Activated CD8-positive, alpha-beta memory T cell treated with anti-CD3 and anti-CD28 coated beads, Interleukin-2, amount 10 ng/mL, durations not matched to agents 7 days and 5 days (primary cell): ENCODE data around the gene CAPN8. TPM values are rescaled to one million over a fixed set of nuclear protein-coding genes. Genes with fewer than 3 reads are reported as not detected.

ENCODE experiments used
- ATAC-seq: fragments of 150-1000 bp; cut with Tn5 transposase; one replicate; pipeline ENCODE4 v1.10.0; 2021; ENCODE audit warnings: moderate library complexity
- CTCF ChIA-PET: fragments of 350-600 bp; sonication (Branson Sonifier 250); formaldehyde crosslinking; loops from one replicate; lab custom pipeline; 2021; ENCODE audit warnings: antibody characterized with exemption; lab: Charles Lee
- DNase-seq: peaks from one replicate; pipeline ENCODE4 v3.0.0-alpha.2; 2020
- H3K27ac Mint-ChIP-seq: one replicate; pipeline ENCODE4 v1.8.0; 2021; ENCODE audit warnings: mild to moderate bottlenecking, mixed read lengths
- H3K27me3 Mint-ChIP-seq: one replicate; pipeline ENCODE4 v1.8.0; 2021; ENCODE audit warnings: mixed read lengths
- H3K36me3 Mint-ChIP-seq: one replicate; pipeline ENCODE4 v1.8.0; 2021; ENCODE audit warnings: mild to moderate bottlenecking, mixed read lengths
- H3K4me1 Mint-ChIP-seq: one replicate; pipeline ENCODE4 v1.8.0; 2021; ENCODE audit warnings: mixed read lengths
- H3K4me3 Mint-ChIP-seq: one replicate; pipeline ENCODE4 v1.8.0; 2021; ENCODE audit warnings: mild to moderate bottlenecking, moderate library complexity, mixed read lengths
- H3K9me3 Mint-ChIP-seq: one replicate; pipeline ENCODE4 v1.8.0; 2022; ENCODE audit warnings: low read depth, mixed read lengths
- total RNA-seq, 2 experiments: library from RNA; stranded (reverse); gene quantifications; one replicate each; pipeline ENCODE4 v1.2.3, GENCODE V29; 2021

Gene CAPN8
- total RNA-seq: not detected

DNA sequence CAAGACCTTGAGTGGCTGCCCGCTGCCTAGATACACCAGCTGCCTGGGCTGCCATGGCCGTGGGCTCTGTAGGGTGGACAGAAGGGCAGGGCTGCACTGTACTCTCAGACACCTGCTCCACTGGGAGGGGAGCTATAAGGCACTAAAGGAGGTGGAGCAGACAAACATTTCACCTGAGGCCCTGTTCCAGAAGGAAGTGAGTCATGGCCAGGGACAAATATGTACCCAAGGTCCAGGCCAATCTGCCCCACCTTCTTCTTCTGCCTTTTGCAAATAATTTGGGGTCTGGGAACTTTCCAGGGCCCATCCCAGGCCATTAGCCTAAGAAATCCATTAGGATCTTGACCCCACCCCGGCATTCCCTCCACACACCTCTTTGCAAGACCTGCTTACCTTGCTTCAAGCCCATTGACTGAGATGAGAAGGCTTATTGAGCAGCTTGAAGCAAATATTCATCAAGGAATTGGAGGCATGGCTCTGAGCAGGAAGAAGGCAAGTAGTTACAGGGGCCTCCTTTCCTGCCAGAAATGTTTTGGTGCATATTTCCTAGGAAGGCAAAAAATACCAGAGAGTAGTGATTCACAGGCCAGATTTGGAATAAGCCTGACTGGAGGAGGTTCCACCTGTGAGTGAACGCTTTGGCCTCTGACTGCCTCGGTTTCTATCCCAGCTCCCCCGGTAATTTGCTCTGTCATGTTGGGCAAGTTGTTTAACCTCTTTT, at the start of gene CAPN8:
CAPN8 (minus strand) TSS at position 110 of the 721 bp plus-strand sequence; CDS start at position 55, 55 bp downstream.
- Mint-ChIP-seq H3K27ac (no peak within 1 kb of the TSS), H3K27me3 (peaks cover 26% of the 10 kb centered on the region), H3K4me3 (no peak within 1 kb of the TSS), H3K36me3 (no peaks in the 10 kb centered on the region), H3K9me3 (no peaks in the 10 kb centered on the region), H3K4me1 (no peaks in the 10 kb centered on the region)
- no peak for DNase-seq
- CTCF ChIA-PET: no interaction called here
- ATAC-seq: no peak

DNA sequence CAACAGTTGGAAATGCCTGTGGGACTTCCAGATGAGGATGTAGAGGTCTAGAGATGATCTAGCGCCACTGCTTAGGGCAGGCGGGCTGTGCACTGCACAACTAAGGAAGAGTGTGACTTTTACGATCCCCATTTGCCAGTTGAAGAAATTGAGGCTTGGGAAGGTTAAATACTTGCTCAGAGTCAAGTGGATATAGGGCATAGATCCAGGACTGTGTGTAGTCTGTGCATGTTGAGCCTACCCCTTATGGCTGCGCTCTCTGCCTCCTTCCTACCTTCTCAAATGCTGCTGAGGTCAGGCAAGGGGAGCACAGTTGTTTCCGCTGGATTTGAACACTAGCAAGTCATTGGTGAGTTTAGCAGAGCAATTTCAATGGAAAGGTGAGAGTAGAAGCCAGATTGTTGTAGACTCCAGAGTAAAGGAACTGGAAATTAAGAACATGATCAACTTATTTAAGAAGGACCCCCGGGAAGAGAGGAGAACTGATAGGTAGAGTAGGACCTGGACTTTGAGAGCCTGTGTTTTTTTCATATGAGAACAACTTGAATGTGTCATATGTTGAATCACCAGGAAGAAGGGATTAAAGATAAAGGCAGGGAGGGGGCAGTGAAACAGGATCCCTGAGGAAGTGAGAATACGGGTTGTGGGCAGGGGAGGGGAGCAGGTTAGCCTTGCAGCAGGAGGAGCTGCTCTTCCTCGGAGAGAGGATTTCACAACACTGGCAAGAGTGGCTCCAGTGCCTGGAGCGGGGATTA, 49.5 kb upstream of the CAPN8 start:
- ATAC-seq: no peak
- CTCF ChIA-PET: interaction anchor here (2.1 to 5.2 kb wide), 3 partner anchors 32 to 131 kb away, joined by 4 to 76 read pairs (median 44); partner anchors contain the start of gene TP53BP2
- H3K4me3 Mint-ChIP-seq: peak overlapping the region; percentile 84
- no peaks in the 10 kb centered on the region for H3K9me3 Mint-ChIP-seq
- H3K4me1 Mint-ChIP-seq: peaks cover 70% of the 10 kb centered on the region
- DNase-seq: no peak
- peak overlapping the region; percentile 96 for H3K27ac Mint-ChIP-seq
- H3K36me3 Mint-ChIP-seq: peaks cover 44% of the 10 kb centered on the region
- no peaks in the 10 kb centered on the region for H3K27me3 Mint-ChIP-seq

DNA sequence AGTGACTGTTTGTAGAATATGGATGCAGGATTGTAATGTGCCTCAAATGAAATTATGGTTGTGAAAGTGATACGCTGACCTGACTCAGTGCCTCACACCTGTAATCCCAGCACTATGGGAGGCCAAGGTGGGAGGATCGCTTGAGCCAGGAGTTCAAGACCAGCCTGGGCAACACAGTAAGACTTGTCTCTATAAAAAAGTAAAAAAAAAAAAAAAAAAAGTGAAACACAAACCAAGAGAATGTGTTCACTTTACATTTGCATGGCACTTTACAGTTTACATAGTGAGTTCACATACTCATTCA, 48.9 kb upstream of the CAPN8 start:
- CTCF ChIA-PET: interaction anchor here (4.0 to 5.2 kb wide), 2 partner anchors 14 to 33 kb away, joined by 21 to 76 read pairs; no protein-coding TSS in a partner anchor
- H3K36me3 Mint-ChIP-seq: peaks cover 39% of the 10 kb centered on the region

DNA sequence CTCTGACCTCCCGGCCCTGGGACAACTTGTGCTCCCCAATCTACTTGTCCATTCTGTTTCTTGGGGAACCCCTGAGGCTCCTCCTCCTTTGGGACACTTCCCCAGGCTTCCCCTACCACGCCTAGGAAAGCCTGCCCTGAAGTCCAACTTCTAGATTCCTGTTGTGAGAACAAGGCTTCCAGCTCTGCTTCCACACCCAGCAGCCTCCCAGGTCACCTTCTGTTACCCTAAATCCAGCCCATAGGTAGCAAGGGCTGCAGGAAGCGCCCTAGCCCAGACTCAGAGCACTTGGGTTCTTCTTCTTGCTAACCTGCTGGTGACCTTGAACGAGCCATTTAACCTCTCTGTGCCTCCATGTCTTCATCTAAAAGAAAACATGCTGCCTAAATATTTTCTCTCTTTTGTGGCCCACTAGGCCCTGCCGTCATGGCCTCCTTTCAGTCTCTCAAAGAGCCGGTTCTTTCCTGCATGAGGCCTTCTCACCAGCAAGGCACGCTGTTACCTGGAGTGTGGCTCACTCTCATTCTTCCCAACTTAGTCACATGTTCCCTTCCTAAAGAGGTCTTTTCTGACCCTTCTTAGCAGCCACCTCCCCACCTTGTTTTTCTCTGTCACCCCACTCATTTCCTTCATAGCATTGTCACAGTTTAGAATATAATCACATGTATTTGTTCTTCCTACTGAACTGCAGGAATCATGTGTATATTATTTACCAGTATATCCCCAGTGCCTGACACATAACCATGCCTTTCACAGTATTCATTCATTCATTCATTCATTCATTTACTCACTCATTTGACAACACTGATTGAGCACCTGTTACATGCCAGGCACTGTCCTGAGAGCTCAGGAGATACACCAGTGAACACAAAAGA, 48.3 kb upstream of the CAPN8 start:
- Mint-ChIP-seq H3K4me3 (peak overlapping the region; percentile 84), H3K27ac (peak overlapping the region; percentile 96), H3K27me3 (no peaks in the 10 kb centered on the region), H3K4me1 (peaks cover 60% of the 10 kb centered on the region), H3K36me3 (peaks cover 35% of the 10 kb centered on the region), H3K9me3 (no peaks in the 10 kb centered on the region)
- ATAC-seq: no peak
- CTCF ChIA-PET: interaction anchor here (3.3 to 5.2 kb wide), 3 partner anchors 15 to 33 kb away, joined by 9 to 76 read pairs (median 21); no protein-coding TSS in a partner anchor
- DNase-seq: peak; percentile 53

More for the DNA sequence above, 48.9 kb upstream of the CAPN8 start:
- peak overlapping the region; percentile 96 for H3K27ac Mint-ChIP-seq
- no peaks in the 10 kb centered on the region for H3K9me3 Mint-ChIP-seq
- peak overlapping the region; percentile 84 for H3K4me3 Mint-ChIP-seq
- peaks cover 63% of the 10 kb centered on the region for H3K4me1 Mint-ChIP-seq
- ATAC-seq: no peak
- no peak for DNase-seq
- no peaks in the 10 kb centered on the region for H3K27me3 Mint-ChIP-seq

DNA sequence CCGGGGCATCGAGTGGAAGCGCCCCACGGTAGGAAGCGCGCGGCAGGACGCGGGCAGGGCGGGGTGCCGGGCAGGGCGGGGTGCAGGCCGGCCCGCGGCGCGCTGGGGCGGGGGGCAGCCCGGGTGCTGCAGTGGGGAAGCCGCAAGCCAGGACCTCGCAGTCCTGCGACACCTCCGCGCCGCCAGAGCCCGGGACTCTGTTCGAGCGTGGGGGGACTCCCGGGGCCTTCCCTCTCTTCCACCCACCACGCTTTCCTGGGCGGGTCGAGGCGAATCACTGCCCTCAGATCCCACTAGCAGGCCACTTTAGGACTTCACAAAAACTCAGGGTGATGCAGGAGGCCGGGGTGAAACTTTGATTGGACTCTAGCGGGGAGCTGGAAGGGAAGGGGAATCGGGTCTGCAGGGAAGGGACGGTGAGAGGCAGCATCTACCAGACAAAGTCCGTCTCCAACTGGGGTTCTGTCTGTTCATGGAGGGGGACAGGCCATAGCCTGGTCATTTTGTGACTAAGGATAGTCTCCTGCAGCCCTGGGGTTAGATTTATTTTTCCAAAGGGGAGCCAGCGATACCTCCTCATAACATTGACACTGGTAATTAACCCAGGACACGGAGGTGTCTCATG, 47.5 kb upstream of the CAPN8 start:
- peaks cover 28% of the 10 kb centered on the region for H3K36me3 Mint-ChIP-seq
- H3K27ac Mint-ChIP-seq: peak overlapping the region; percentile 96
- H3K4me1 Mint-ChIP-seq: peaks cover 53% of the 10 kb centered on the region
- peak; percentile 64 for DNase-seq
- ATAC-seq: peak; percentile 34
- CTCF ChIA-PET: interaction anchor here (1.0 to 5.2 kb wide), 8 partner anchors 11 to 113 kb away, joined by 3 to 76 read pairs (median 4); no protein-coding TSS in a partner anchor
- no peaks in the 10 kb centered on the region for H3K27me3 Mint-ChIP-seq
- no peaks in the 10 kb centered on the region for H3K9me3 Mint-ChIP-seq
- peak overlapping the region; percentile 84 for H3K4me3 Mint-ChIP-seq

DNA sequence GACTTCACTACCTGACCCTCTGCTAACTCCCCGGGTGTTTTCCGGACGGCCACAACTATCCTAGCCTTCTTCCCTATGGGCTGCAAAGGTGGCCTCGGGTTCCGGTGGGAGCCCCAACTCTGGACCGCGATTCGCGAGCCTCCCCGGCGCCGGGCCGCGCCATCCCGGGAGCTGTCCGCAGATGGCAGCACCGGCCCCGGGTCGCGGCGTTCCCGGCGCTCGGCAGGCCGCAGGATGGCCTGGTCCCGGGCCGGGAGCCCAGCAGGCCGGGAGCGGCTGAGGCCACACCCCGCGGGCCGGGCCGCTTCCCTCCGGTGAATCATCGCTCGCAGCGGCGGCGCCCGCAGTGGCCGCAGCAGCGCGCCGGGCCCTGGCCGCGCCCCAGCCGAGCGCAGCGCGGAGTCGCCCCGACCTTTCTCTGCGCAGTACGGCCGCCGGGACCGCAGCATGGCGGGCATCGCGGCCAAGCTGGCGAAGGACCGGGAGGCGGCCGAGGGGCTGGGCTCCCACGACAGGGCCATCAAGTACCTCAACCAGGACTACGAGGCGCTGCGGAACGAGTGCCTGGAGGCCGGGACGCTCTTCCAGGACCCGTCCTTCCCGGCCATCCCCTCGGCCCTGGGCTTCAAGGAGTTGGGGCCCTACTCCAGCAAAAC, 46.8 kb upstream of the CAPN8 start, which contains the start of gene CAPN2:
CAPN2 (plus strand) TSS at position 346 of the 656 bp plus-strand sequence; CDS start at position 448, 102 bp downstream.
- Mint-ChIP-seq H3K36me3 (peaks cover 27% of the 10 kb centered on the region), H3K9me3 (no peaks in the 10 kb centered on the region), H3K27ac (peak within 1 kb of the TSS; percentile 96), H3K4me1 (peaks cover 53% of the 10 kb centered on the region), H3K4me3 (peak within 1 kb of the TSS; percentile 84), H3K27me3 (no peaks in the 10 kb centered on the region)
- CTCF ChIA-PET: interaction anchor here (0.8 to 5.2 kb wide), 11 partner anchors 9 to 113 kb away, joined by 3 to 76 read pairs (median 4); no protein-coding TSS in a partner anchor
- DNase-seq (peak; percentile 75), ATAC-seq (peak; percentile 65)

DNA sequence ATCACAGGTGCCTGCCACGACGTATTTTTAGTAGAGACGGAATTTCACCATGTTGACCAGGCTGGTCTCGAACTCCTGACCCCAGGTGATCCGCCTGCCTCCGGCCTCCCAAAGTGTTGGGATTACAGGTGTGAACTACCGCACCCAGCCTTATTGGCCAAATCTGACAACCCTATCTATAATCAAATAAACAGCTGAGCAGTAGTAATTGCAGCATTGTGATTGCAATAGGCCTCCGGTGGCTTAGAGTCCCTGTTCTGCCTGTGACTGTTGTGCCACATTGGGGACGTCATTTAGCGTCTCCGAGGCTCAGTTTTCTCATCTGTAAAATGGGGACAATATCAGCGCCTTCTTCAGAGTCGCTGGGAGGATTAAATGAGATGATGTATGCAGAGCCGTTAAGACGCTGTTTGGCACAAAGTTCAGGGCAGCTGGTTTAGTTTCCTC, 46.3 kb upstream of the CAPN8 start:
- Mint-ChIP-seq H3K4me1 (peaks cover 50% of the 10 kb centered on the region), H3K36me3 (peaks cover 21% of the 10 kb centered on the region), H3K4me3 (peak overlapping the region; percentile 62), H3K9me3 (no peaks in the 10 kb centered on the region), H3K27ac (peak overlapping the region; percentile 67), H3K27me3 (no peaks in the 10 kb centered on the region)
- ATAC-seq: no peak
- CTCF ChIA-PET: interaction anchor here (0.8 to 5.2 kb wide), 11 partner anchors 9 to 114 kb away, joined by 3 to 76 read pairs (median 4); no protein-coding TSS in a partner anchor
- no peak for DNase-seq

DNA sequence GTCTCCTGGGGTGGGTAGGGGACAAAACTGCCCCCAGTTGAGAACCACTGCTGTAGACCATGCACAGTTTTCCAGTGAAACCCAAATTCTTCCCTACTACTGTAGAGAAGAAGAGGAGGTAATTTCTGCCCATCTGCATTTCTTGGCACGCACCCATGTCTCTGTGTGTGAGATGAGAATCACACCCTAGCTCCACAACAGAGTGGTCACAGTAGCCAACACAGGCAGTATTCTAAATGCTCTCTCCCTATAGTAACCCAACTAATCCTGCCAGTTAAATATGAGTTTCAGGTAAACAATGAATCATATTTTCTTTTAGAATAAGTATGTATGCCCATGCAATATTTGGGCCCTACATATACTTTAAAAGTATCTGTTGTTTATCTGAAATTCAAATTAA, 45.7 kb upstream of the CAPN8 start:
- H3K9me3 Mint-ChIP-seq: no peaks in the 10 kb centered on the region
- H3K27me3 Mint-ChIP-seq: no peaks in the 10 kb centered on the region
- no peak for DNase-seq
- peak overlapping the region; percentile 47 for H3K27ac Mint-ChIP-seq
- CTCF ChIA-PET: interaction anchor here (0.6 to 5.2 kb wide), 5 partner anchors 10 to 36 kb away, joined by 3 to 76 read pairs (median 9); no protein-coding TSS in a partner anchor
- H3K36me3 Mint-ChIP-seq: peaks cover 19% of the 10 kb centered on the region
- no peak for ATAC-seq
- H3K4me1 Mint-ChIP-seq: peaks cover 46% of the 10 kb centered on the region
- H3K4me3 Mint-ChIP-seq: no peak overlapping the region

DNA sequence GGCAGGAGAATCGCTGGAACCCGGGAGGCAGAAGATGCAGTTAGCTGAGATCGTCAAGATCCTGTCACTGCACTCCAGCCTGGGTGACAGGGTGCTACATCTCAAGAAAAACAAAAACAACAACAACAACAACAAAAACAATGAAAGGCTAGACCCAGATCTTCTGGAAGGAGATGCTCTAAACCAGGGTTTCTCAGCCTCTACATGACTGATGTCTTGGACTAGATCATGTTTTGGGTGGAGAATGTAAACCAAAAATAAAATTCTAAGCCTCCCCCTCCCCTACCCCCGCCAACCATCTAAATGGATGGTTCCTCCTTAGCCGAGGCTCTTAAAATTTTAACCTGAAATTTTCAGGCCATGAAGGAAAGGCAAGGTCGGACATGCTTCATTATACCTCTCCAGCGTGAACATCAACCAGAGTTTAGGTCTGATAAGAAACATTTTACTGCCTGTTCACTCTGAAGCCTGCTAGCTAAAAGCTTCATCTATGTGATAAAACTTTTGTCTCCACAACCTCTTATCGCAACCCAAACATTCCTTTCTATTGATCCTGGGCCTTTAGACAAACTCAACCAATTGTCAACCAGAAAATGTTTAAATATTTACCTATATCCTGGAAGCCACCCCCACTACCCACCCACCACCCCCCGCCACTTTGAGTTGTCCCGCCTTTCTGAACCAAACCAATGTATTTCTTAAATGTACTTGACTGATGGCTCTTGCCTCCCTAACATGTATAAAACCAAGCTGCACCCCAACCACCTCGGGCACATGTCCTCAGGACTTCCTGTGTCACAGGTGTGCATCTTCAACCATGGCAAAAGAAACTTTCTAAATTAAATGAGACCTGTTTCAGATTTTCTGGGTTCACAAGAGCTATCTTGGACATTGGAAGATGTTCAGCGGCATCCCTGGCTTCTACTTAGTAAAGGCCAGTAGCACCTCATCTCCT, 45.0 kb upstream of the CAPN8 start:
- no peak for ATAC-seq
- no peaks in the 10 kb centered on the region for H3K9me3 Mint-ChIP-seq
- no peak overlapping the region for H3K27ac Mint-ChIP-seq
- no peak for DNase-seq
- H3K4me1 Mint-ChIP-seq: peaks cover 39% of the 10 kb centered on the region
- H3K4me3 Mint-ChIP-seq: no peak overlapping the region
- no peaks in the 10 kb centered on the region for H3K27me3 Mint-ChIP-seq
- CTCF ChIA-PET: interaction anchor here (0.6 to 5.2 kb wide), 5 partner anchors 9 to 37 kb away, joined by 3 to 76 read pairs (median 9); no protein-coding TSS in a partner anchor
- peaks cover 16% of the 10 kb centered on the region for H3K36me3 Mint-ChIP-seq

DNA sequence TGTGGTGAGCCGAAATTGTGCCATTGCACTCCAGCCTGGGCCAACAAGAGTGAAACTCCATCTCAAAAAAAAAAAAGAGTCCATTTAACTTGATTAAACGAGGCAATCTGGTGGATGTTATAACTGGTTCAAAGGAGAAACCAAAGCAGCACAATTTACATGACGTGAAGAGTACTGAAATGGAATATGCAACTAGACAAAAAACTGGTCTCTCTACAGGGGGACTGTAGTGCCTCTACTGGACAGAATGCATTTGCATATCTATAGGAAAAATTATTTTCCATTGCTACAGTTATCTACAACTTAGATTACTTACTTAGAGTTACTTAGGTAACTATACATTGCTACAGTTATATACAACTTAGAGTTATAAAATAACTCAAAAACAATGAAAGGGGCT, 44.1 kb upstream of the CAPN8 start:
- CTCF ChIA-PET: interaction anchor here (5.2 to 5.7 kb wide), 2 partner anchors 38 to 39 kb away, joined by 41 to 76 read pairs; no protein-coding TSS in a partner anchor
- H3K27ac Mint-ChIP-seq: no peak overlapping the region
- peaks cover 37% of the 10 kb centered on the region for H3K4me1 Mint-ChIP-seq

More for the DNA sequence above, 44.1 kb upstream of the CAPN8 start:
- H3K9me3 Mint-ChIP-seq: no peaks in the 10 kb centered on the region
- DNase-seq (no peak), ATAC-seq (no peak)
- peaks cover 12% of the 10 kb centered on the region for H3K36me3 Mint-ChIP-seq
- no peak overlapping the region for H3K4me3 Mint-ChIP-seq
- H3K27me3 Mint-ChIP-seq: no peaks in the 10 kb centered on the region
